ENCODE measurements around the gene FHIT. TPM values are rescaled to one million over a fixed set of nuclear protein-coding genes. Genes with fewer than 3 reads are reported as not detected.

FHIT gene
- total RNA-seq, 1 donor from 2014 or later, result 10.2 TPM

DNA sequence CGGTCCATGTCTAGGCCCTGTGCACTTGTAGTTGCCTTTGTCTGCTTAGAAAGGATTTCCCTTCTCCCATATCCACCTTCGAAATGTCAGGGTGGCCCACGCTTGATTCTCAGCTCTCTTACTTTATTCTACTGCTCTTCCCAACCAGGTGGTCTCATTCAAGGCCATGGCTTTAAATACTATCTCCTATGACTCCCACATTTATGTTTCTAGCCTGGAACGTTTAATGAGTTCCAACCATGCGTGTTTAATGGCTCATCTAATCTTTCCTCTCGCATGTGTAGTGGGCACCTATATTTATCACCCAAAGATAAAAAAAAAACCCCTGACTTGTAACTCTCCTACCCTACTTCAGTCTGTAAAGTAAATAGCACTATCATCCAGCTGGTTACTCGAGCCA lies 1474.2 kb downstream of the FHIT start:
- ATAC-seq (no peak), DNase-seq (ENCODE audit: low spot score) (no peak)
- intact Hi-C loops (cut with DNase I), result no loop called here

GRCh38 chr3:59775761-59776325 lies 1475.4 kb downstream of the FHIT start:
- intact Hi-C loops (cut with DNase I), result no loop called here
- ATAC-seq, result no peak
- DNase-seq (ENCODE audit: low spot score), result no peak

- intact Hi-C loops (cut with DNase I), result no loop called here
- DNase-seq (ENCODE audit: low spot score) (no peak), ATAC-seq (peak; percentile 37)
Observed at GRCh38 chr3:59775106-59775505, 1476.1 kb downstream of the FHIT start.

- ATAC-seq (peak; percentile 58), DNase-seq (ENCODE audit: low spot score) (no peak)
- intact Hi-C loops (cut with DNase I), result no loop called here
Observed at GRCh38 chr3:59774634-59775033, 1476.6 kb downstream of the FHIT start.

DNA sequence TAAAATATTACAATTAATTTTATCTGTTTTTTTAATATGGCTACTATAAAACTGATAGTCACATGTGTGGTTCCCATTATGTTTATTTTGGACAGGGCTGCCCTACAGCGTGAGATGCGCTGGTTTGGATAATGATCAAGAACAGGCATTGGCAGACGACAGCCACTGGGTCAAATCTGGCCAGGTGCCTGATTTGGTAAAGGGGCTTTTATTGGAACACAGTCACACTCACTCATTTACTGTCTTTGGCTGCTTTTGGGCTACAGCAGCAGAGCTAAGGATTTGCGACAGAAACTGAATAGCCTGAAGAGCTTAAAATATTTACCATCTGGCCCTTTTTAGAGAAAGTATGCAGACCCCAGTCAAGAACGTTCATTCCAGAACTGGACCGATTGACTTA lies 1477.3 kb downstream of the FHIT start:
- DNase-seq (ENCODE audit: low spot score) (no peak), ATAC-seq (no peak)
- intact Hi-C loops (cut with DNase I), result no loop called here

DNA sequence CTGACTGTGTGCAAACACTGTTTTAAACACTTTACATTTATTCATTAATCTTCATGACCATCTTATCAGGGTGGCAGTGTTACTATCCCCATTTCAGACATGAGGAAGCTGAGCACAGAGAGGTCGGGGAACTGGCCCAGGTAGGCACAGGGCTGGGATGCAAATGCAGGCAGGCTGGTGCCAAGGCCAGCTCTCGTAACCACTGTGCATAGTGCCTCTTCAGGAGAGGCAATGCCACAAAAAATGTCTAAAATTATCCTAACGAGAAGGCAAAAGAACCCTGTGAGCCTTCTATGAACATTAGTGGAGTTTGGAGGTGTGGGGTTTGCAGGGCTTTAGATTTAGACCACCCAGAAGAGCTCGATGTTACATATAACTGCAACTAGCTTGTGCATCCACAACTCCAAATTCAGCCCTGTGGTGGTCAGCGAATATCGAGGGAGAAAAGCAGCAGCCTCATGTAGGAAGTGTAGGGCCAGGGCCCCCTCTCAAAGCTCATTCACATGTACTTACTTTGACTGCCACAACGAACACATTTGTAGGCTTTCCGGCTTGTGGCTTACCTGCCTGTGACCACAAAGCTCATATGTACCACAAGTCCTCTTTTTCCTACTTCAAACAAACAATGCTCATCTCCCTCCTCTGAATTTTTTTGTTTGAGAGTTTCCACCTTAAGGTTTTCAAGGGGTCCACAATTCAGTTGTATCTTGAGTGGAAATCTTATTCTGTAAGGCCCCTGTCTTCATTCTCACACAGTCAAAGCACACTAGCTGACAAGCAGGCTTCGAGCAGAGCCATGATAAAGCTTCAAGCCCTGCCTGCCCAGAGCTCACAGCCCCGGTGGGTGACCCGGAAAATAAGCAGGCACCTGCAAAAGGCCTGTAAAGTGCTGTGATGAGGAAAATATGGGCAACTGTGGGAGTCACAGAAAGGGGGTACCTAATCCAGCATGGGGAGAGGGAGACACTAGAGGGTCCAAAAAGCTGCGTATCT lies 1478.5 kb downstream of the FHIT start:
- intact Hi-C loops (cut with DNase I), result no loop called here
- no peak for ATAC-seq
- no peak for DNase-seq (ENCODE audit: low spot score)

DNA sequence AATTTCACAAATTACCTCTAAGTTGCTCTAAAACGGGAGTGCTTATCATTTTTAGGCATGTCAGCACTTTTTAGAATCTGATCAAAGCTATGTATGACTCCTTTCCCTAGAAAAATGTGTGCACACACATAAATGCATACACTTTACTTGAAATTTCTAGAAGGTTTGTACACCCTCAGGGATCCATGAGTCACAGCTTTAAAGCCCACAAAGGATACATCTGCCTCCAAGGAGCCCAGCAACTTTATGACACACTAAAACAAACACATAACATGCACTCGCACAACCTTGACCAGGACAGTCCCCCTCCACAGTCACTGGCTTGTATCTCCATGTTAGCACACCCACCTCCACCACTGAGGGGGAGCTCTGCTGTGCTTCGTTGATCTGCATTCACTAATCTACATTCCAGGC lies 1479.5 kb downstream of the FHIT start:
- ATAC-seq, result no peak
- no peak for DNase-seq (ENCODE audit: low spot score)
- intact Hi-C loops (cut with DNase I), result no loop called here

- DNase-seq (ENCODE audit: low spot score), result no peak
- intact Hi-C loops (cut with DNase I), result no loop called here
- ATAC-seq, result no peak
Observed at GRCh38 chr3:59769127-59769750, 1482.0 kb downstream of the FHIT start.

GRCh38 chr3:59766200-59766872 lies 1484.9 kb downstream of the FHIT start:
- intact Hi-C loops (cut with DNase I), result no loop called here
- peak; percentile 88 for ATAC-seq

DNA sequence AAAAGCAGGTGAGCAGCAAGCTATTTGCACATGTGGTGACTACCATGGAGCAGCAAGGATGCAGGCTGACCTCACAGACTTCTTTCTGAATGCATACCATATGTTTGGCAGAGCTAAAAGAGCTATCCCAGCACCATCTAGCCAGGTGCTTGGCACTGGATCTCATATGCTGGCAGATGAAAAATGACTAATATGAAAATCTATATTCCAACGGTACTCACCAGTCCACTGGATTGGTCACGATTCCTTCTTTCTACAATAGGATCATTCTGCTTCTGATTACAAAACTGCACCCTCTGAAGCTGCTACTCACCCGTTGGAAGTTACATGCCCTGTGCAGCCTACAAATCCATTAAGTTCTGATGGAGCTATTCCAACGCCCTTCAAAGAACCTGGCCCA lies 1487.1 kb downstream of the FHIT start:
- no peak for DNase-seq (ENCODE audit: low spot score)

More at GRCh38 chr3:59766200-59766872, 1484.9 kb downstream of the FHIT start:
- DNase-seq (ENCODE audit: low spot score), result no peak

GRCh38 chr3:59762941-59763340 lies 1488.3 kb downstream of the FHIT start:
- no peak for ATAC-seq
- no peak for DNase-seq (ENCODE audit: low spot score)
- intact Hi-C loops (cut with DNase I), result no loop called here

More for the DNA sequence above, 1487.1 kb downstream of the FHIT start:
- intact Hi-C loops (cut with DNase I), result no loop called here
- no peak for ATAC-seq

DNA sequence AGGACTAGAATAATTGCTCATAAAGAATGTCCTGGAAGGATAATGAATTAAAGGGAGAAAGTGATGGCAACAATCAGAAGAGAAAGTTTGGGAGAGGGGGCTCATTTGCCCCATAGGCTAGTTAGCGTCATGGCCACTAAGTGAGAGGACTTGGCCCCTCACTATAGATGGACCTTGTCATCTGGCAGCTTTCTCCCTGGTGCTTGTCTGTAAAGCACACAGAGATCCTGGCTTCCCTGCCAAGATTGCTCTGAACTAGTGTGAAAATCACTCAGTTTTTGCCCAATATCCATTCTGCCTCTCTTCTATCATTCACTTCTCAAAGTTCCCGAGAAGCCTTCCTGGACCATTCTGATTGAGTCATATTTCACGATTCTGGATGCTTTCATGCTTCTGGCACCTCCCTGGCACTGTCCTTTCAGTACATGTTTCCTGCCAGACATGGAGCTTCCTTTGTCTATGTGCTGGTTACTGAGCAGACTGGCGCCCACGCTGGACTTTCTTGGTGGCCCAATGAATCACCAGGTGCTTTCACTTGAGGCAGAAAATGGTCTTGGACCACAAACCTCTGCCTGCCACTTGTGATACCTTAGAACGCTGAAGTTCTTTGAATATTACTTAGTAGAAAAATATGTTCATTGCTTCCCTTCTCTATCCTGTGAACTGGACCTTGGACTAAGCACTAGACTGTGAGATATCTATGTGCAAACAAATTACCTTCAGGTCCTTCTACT lies 1491.8 kb downstream of the FHIT start:
- intact Hi-C loops (cut with DNase I), result no loop called here
- DNase-seq (ENCODE audit: low spot score) (no peak), ATAC-seq (no peak)

DNA sequence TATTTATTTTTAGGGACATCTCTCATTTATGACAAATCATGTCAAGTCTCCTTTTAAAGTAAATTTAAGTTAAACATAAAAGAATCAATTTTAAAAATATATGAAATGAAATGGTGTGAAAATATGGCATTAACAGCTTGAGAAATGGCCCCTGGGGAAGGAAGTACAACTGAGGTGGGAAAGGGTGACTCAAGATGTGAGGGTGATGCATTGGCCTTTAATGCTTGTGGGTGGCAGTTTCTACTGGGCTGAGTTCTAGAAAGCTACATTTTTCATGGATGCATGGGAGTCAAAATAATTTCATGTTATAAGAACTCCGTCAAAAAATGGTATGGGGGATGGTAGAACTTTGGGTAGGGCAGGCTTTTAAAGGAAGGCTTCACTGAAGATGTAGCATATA lies 1492.6 kb downstream of the FHIT start:
- intact Hi-C loops (cut with DNase I), result no loop called here
- DNase-seq (ENCODE audit: low spot score), result no peak
- ATAC-seq, result no peak

DNA sequence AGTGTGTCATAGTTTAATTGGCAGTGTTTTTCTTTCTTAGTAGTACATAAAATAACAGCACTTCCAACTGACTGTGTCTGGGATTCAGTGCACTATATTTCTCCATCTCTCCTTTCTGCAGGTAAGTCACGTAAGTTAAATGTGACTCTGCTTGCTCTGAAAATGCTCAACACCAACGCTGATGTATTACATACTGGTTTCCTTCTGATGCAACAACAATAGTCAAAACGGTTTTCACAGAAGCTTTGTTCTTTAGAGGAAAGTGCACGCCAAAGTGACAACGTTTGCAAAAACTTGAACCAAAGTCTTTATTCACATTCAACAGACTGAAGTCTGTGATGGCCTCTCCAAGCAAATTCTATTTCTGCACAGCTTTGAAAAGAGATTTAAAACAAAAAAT lies 1494.3 kb downstream of the FHIT start:
- no peak for ATAC-seq
- intact Hi-C loops (cut with DNase I), result no loop called here
- no peak for DNase-seq (ENCODE audit: low spot score)

DNA sequence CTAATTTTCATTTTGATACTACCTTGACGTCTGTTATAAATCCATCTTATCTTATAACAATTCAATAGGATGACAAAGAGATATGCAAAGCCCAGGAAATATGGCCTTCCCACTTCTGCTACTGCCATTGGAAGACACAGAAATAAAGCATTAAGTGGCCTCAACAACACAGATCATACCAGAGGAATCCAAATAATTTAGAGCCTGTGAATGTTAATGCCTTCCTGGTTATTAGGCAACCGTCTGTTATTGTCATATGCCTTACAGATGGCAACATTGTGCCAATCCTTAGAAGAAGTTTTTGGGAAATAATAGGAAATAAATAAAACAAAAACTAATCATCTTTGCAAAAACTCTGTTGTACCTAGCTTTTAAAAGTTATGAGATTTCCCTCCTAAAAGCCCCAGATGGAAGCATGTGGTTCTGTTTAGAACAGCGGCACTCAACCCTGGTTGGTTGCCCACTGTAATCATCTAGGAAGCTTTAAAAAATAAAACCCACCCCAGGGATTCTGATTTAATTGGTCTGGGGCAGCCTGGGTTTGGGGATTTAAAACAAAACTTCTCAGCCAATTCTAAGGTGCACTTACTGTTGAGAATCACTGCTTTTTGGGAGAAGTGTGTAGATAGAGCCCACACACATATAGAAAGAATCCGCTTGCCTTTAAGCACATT lies 1496.7 kb downstream of the FHIT start:
- DNase-seq (ENCODE audit: low spot score) (no peak), ATAC-seq (no peak)
- intact Hi-C loops (cut with DNase I), result no loop called here

GRCh38 chr3:59753808-59754450 lies 1497.3 kb downstream of the FHIT start:
- intact Hi-C loops (cut with DNase I), result no loop called here
- ATAC-seq (no peak), DNase-seq (ENCODE audit: low spot score) (no peak)

GRCh38 chr3:59752925-59753324 lies 1498.3 kb downstream of the FHIT start:
- DNase-seq (ENCODE audit: low spot score) (no peak), ATAC-seq (no peak)
- intact Hi-C loops (cut with DNase I), result no loop called here

- intact Hi-C loops (cut with DNase I), result no loop called here
- ATAC-seq (no peak), DNase-seq (ENCODE audit: low spot score) (no peak)
Observed at GRCh38 chr3:59751606-59752005, 1499.6 kb downstream of the FHIT start.

Data from sciatic nerve (tissue), 2 donors.